ENCODE data around the gene EFTUD2. TPM values are rescaled to one million over a fixed set of nuclear protein-coding genes. Genes with fewer than 3 reads are reported as not detected.

EFTUD2 gene
- total and polyA plus RNA-seq, 9 of the 15 experiments (the other 6 are each of a cell fraction or from before 2014, with no cell fraction given) = 65.8 to 362 (median 218) TPM

DNA sequence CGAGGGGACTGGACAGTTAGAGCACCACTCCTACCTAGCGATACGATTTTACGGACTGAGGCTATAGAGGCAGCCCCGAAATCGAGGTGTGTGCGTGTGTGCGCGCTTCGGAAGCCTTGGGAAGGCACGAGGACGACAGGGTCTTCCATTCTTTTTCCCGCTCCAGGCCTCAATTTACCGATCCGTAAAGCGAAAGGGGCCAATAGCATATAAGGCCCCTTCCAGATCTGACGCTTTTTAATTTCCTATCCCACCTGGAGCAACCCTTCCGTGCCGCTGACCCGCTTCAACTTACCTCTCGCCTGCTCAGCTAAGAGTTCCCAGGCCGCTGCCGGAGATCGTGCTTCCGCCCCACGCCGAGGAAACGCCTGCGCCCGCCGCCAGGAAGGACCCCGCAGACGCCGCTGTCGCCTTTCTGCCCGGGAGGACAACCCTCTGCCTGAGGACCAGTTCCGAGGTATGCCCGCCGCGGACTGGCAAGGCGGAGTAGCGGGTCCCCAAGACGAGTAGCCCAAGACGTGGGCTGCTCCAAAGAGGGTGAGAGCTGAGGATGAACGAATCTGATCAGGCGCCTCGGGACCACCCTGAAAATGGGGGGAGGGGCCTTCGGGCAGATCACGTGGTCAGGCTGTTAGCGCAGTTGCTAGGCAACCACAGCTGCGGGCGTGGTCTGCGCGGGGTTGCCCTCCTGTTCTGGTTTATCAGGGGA lies at the start of gene EFTUD2 (continued):
- TF ChIP-seq JUND (IDR thresholded peaks at IDR 0.05; ENCODE audit: borderline replicate concordance, low read depth, low read length) (peak; percentile 62), JUND (tag; IDR thresholded peaks at IDR 0.05; ENCODE audit: borderline replicate concordance, low read depth, low read length) (no peak; the same call in 2 of the 3 replicates), ZNF124 (CRISPR knock-in tag; IDR thresholded peaks at IDR 0.05) (no peak), ELF2 (CRISPR knock-in tag; IDR thresholded peaks at IDR 0.05) (peak; percentile 99), ETV6 (IDR thresholded peaks at IDR 0.05; ENCODE audit: borderline replicate concordance in 1 of 2, low read depth in 2 of 2, low read length in 1 of 2) (no peak; a peak in 1 of 4 replicates), ETV6 (CRISPR knock-in tag; IDR thresholded peaks at IDR 0.05; ENCODE audit: borderline replicate concordance) (no peak), ATF7 (IDR thresholded peaks at IDR 0.05) (peak; percentile 84; the same call in 1 of the 2 replicates), SMARCE1 (IDR thresholded peaks at IDR 0.05) (no peak), SRSF1 (IDR thresholded peaks at IDR 0.05; ENCODE audit: low read depth, low read length) (no peak), HNRNPH1 (optimal IDR thresholded peaks at IDR 0.05; ENCODE audit: low read depth, low read length) (no peak), ZBTB17 (CRISPR knock-in tag; IDR thresholded peaks at IDR 0.05) (no peak), POLR3A (IDR thresholded peaks at IDR 0.05; ENCODE audit: borderline replicate concordance, extremely low read depth, insufficient read depth, insufficient read length) (no peak), DDX20 (tag; IDR thresholded peaks at IDR 0.05; ENCODE audit: low read depth) (no peak), ADNP (tag; IDR thresholded peaks at IDR 0.05) (no peak), EZH2 (IDR thresholded peaks at IDR 0.05; ENCODE audit: borderline replicate concordance, low read depth, low read length) (no peak)
- TF ChIP-seq, protein P1, sequence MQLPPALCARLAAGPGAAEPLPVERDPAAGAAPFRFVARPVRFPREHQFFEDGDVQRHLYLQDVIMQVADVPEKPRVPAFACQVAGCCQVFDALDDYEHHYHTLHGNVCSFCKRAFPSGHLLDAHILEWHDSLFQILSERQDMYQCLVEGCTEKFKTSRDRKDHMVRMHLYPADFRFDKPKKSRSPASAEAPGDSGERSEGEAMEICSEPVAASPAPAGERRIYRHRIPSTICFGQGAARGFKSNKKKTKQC (CRISPR knock-in tag; IDR thresholded peaks at IDR 0.05) = peak; percentile 48; the same call in 1 of the 2 replicates
- TF ChIP-seq, protein P2, sequence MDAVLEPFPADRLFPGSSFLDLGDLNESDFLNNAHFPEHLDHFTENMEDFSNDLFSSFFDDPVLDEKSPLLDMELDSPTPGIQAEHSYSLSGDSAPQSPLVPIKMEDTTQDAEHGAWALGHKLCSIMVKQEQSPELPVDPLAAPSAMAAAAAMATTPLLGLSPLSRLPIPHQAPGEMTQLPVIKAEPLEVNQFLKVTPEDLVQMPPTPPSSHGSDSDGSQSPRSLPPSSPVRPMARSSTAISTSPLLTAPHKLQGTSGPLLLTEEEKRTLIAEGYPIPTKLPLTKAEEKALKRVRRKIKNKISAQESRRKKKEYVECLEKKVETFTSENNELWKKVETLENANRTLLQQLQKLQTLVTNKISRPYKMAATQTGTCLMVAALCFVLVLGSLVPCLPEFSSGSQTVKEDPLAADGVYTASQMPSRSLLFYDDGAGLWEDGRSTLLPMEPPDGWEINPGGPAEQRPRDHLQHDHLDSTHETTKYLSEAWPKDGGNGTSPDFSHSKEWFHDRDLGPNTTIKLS (IDR thresholded peaks at IDR 0.05; ENCODE audit: borderline replicate concordance, low read depth) = peak; percentile 70
- TF ChIP-seq, protein P3, sequence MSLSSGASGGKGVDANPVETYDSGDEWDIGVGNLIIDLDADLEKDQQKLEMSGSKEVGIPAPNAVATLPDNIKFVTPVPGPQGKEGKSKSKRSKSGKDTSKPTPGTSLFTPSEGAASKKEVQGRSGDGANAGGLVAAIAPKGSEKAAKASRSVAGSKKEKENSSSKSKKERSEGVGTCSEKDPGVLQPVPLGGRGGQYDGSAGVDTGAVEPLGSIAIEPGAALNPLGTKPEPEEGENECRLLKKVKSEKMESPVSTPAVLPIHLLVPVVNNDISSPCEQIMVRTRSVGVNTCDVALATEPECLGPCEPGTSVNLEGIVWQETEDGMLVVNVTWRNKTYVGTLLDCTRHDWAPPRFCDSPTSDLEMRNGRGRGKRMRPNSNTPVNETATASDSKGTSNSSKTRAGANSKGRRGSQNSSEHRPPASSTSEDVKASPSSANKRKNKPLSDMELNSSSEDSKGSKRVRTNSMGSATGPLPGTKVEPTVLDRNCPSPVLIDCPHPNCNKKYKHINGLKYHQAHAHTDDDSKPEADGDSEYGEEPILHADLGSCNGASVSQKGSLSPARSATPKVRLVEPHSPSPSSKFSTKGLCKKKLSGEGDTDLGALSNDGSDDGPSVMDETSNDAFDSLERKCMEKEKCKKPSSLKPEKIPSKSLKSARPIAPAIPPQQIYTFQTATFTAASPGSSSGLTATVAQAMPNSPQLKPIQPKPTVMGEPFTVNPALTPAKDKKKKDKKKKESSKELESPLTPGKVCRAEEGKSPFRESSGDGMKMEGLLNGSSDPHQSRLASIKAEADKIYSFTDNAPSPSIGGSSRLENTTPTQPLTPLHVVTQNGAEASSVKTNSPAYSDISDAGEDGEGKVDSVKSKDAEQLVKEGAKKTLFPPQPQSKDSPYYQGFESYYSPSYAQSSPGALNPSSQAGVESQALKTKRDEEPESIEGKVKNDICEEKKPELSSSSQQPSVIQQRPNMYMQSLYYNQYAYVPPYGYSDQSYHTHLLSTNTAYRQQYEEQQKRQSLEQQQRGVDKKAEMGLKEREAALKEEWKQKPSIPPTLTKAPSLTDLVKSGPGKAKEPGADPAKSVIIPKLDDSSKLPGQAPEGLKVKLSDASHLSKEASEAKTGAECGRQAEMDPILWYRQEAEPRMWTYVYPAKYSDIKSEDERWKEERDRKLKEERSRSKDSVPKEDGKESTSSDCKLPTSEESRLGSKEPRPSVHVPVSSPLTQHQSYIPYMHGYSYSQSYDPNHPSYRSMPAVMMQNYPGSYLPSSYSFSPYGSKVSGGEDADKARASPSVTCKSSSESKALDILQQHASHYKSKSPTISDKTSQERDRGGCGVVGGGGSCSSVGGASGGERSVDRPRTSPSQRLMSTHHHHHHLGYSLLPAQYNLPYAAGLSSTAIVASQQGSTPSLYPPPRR (CRISPR knock-in tag; IDR thresholded peaks at IDR 0.05; ENCODE audit: borderline replicate concordance) = peak; percentile 83; the same call in 1 of the 2 replicates
- TF ChIP-seq, protein P4, sequence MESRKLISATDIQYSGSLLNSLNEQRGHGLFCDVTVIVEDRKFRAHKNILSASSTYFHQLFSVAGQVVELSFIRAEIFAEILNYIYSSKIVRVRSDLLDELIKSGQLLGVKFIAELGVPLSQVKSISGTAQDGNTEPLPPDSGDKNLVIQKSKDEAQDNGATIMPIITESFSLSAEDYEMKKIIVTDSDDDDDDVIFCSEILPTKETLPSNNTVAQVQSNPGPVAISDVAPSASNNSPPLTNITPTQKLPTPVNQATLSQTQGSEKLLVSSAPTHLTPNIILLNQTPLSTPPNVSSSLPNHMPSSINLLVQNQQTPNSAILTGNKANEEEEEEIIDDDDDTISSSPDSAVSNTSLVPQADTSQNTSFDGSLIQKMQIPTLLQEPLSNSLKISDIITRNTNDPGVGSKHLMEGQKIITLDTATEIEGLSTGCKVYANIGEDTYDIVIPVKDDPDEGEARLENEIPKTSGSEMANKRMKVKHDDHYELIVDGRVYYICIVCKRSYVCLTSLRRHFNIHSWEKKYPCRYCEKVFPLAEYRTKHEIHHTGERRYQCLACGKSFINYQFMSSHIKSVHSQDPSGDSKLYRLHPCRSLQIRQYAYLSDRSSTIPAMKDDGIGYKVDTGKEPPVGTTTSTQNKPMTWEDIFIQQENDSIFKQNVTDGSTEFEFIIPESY (CRISPR knock-in tag; IDR thresholded peaks at IDR 0.05) = no peak; the same call in 1 of the 2 replicates

Data from K562 (cell line).